GM19467 (cell line): ENCODE measurements around the gene DENND2A.
"Not testable (repeated sequence)": the region's sequence is repeated elsewhere in the genome, so short reads cannot be mapped to it uniquely, and the experiment has no call there.

ENCODE experiments used
- ATAC-seq: cut with Tn5 transposase; IDR thresholded peaks from one replicate; pipeline ENCODE4 v1.9.1; 2021; ENCODE audit warnings: mild to moderate bottlenecking, moderate library complexity; ENCODE audit not compliant: unreplicated experiment

DENND2A gene

GRCh38 chr7:140517546-140518369 lies 122.9 kb downstream of the DENND2A start:
- ATAC-seq, result no peak

DNA sequence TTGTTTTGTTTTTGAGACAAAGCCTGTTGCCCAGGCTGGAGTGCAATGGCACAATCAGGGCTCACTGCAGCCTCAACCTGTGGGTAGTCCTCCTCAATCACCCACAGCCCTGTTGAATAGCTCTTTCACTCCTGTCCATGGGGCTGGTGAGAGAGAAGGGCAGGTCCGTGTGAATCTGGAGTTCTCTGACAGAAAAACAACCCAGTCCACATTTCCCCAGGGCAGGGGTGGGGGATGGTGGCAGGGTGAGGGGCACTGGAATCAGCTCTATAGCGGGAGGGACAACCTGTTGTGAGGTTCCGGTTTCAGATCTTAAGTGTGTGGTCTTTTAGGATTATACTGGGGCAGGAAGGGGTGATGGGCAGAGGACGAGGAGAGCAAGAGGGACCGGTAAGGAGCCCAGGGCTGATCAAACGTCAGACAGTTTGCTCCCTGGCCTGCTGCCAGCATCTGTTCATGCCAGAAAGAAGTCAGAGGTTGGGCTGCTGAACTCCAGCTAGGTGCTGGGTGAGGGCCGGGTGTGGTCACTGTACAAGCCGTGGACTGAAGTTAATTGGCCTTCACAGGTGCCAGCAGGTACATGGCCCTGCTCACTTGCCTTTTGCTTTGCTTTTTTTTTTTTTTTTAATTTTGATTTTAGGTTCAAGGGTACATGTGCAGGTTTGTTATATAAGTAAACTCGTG lies 128.2 kb downstream of the DENND2A start:
- ATAC-seq, result no peak

- ATAC-seq, result no peak
Observed at GRCh38 chr7:140509789-140510188, 130.8 kb downstream of the DENND2A start.

- ATAC-seq, result not testable (repeated sequence)
Observed at GRCh38 chr7:140507556-140507955, 133.1 kb downstream of the DENND2A start.

DNA sequence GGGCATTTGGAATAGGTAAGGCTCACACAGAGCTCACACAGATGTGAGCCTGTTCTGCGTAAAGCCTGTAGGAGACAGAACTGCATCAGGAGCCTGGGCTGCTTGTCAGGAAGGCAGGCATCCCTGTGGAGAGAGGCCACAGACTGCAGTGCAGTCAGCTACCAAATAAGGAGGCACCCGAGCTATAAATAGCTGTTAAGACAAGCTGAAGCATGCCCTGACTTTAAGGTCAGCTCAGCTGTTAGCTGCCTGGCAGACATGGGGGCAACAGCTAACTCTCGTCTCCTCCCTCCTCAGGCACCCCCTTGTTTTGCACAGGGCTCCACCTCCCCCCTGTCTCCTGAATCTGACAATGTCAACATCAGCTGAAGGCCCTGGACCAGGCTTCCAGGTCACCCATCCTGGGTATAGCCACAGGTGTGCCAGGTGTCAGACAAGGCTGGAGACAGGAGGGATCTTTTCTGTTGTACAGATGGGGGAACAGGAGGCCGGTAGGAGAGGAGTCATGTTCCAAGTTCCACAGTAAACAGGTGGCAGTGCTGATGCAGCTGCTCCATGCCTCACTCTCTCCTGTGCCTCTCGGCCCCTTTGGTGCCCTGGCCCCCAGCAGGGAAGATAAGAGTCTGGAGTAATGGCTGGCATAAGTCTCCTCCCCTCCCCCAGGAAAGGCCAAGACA lies 133.7 kb downstream of the DENND2A start:
- no peak for ATAC-seq

DNA sequence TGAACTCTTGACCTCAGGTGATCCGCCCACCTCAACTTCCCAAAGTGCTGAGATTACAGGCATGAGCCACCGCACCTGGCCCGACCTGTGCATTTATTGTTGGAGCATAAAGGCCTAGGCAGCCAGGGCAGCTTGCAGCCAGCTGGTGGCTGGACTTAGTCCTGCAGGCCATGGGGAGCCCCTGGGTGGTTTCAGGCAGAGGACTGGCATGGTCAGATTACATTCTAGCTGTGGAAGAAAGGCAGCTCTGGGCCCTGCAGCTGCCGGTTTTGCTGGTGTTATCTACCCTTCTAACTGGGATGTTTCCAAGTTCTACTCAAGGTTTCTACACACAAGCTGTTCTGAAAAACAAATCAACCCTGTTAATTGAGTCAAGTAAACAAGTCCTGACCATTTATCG lies 138.6 kb downstream of the DENND2A start:
- ATAC-seq, result no peak

DNA sequence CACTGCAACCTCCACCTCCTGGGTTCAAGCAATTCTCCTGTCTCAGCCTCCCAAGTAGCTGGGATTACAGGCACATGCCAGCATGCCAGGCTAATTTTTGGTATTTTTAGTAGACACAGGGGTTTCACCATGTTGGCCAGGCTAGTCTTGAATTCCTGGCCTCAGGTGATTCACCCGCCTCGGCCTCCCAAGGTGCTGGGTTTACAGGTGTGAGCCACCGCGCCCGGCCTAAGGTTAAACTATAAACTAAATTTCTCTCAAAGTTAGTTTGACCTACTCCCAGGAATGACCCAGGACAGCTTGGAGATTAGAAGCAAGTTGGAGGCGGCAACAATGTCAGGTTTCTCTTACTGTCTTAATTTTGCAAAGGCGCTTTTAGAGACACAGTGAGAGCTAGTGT lies 142.8 kb downstream of the DENND2A start:
- ATAC-seq, result not testable (repeated sequence)

DNA sequence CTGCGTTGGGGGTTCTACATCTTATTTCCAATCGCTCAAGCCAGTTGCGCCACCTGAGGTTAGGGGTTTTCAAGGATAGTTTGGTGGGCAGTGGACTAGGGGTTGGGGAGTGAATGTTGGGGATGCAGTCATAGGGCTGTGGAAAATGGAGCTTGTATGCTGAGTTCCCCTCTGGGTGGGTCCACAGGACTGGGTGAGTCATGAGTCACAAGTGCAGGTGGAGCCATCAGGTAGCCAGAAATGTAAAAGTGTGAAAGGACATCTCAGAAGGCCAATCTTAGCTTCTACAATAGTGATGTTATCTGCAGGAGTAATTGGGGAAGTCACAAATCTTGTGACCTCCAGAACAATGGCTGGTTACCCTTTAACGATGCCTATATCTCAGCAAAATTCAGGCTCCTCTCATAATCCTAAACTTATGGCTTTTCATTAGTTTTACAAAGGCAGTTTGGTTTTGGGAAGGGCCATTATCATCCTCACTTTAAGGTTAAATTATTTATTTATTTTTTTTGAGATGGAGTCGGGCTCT lies 143.3 kb downstream of the DENND2A start:
- ATAC-seq, result no peak

DNA sequence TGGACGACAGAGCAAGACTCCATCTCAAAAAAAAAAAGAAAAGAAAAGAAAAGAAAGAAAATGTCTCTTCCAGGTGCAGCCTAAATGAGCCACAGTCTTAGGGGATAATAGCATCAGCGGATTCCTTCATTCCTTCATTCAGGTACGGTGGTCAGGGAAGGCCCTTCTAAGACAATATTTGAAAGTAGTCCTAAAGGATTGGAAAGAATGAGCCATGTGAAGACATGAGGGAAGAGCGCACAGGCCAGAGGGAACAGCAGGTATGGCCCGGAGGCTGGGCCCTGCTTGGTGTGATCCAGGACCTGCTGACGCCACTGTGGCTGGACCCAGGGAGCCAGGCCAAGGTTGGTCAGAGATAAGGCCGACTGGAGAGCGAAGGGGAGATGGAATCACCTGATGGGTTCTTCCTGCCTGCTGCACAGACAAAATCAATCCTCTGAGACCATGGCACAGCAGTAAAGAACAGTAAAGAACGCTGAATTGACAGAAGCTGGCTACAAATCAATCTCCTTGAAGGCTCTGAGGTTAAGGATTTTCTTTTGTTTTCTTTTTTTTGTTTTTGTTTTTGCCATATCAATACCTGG lies 145.0 kb downstream of the DENND2A start:
- ATAC-seq, result no peak

GRCh38 chr7:140494867-140495266 lies 145.7 kb downstream of the DENND2A start:
- no peak for ATAC-seq

- ATAC-seq, result no peak
Observed at GRCh38 chr7:140489026-140489359, 151.6 kb downstream of the DENND2A start.

DNA sequence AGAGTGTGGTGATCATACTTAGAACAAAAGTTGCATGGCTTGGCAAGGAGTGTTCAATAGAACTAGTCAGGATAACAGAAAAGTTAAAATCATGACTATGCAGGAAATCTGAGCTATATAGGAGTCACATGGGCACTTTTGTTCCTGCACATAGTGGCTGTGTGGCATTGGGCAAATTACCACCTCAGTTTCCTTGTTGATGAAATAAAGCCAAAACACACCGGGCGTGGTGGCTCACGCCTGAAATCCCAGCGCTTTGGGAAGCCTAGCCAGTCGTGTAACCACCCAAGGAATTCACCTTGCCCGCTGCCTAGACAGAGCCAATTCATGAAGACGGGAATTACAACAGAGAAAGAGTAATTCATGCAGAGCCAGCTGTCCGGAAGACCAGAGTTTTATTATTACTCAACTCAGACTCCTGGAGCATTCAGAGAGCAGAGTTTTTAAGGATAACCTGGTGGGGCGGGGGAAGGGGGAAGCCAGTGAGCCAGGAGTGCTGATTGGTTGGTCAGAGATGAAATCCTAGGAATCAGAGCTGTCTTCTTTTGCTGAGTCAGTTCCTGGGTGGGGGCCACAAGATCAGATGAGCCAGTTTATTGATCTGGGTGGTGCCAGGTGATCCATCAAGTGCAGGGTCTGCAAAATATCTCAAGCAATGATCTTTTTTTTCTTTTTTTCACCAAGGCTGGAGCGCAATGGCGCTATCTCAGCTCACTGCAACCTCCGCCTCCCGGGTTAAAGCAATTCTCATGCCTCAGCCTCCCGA lies 154.9 kb downstream of the DENND2A start:
- ATAC-seq, result no peak

DNA sequence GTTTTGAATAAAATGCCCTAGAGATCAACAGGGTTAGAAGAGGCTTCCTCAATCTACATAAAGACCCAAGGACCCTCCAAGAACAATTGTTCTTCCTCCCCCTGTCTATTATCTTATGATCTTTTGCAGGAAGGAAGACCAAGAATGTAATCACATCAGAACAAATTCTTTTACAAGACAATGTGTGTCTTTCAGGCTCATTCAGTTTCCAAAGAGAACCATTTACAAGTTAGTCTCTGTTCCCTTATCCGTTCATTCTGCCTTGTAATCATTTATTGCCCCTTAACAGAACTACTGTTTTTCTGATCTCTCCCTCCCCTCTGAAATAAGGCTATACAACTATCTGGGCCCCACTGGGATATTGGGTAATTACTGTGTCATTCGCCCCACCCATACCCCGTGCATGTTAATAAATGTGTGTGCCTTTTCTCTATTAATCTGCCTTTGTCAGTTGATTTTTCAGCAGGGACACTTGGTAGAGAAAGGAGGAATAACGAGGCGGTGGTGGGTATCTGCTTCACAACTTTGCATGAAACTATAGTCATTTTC lies 155.6 kb downstream of the DENND2A start:
- ATAC-seq, result no peak

- no peak for ATAC-seq
Observed at GRCh38 chr7:140484479-140484878, 156.1 kb downstream of the DENND2A start.

DNA sequence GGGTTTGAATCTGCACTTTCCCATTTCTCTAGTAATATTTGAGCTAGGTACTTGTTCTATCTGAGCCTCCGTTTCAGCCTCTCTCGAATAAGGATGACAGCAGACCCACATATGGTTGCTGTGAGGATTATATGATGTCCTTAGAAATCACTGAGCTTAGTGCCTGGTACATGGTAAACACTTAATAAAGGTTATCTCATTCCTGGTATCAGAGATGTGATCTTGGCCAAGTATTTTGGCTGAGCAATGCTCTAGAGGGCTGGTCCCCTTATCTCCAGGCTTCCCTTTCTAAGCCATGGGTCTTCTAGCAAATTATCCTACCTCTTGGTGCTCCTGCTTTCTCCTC lies 160.9 kb downstream of the DENND2A start:
- ATAC-seq, result no peak

DNA sequence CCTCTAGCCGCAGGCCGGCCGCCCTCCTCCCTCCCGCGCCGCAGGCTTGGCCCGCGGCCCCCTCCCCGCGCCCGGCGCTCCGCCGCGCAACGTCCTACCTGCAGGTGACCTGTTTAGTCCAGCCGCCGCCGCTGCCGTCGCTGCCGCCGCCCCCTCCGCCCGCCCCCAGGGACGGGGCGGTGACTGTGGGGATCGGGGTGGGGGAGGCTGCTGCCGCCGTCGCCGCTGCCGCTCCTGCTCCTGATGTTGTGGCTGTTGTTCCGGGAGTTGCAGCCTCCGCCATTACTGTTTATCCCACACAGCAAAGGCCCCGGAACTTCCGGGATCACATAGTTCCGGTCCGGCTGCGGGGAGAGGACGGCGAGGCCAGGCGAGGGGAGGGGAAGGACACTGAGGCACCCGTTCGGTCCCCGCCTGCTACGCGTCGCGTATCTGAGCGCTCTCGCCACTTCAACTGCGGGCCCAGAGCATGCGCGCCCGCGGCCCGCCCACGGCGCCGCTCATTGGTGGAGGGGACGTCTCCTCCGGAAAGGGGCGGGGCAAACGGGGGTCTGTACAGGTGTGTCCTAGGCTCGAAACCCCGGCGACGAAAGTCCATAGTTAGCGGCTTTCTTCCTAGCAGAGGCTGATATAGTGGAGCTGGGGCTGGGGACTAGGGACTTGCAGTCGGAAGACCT lies 161.4 kb downstream of the DENND2A start, which contains the start of gene MKRN1:
Gene MKRN1 (minus strand): TSS at position 444 of the 677 bp plus-strand sequence. CDS start 161 bp downstream, at position 283.
- ATAC-seq, result peak; percentile 95

DNA sequence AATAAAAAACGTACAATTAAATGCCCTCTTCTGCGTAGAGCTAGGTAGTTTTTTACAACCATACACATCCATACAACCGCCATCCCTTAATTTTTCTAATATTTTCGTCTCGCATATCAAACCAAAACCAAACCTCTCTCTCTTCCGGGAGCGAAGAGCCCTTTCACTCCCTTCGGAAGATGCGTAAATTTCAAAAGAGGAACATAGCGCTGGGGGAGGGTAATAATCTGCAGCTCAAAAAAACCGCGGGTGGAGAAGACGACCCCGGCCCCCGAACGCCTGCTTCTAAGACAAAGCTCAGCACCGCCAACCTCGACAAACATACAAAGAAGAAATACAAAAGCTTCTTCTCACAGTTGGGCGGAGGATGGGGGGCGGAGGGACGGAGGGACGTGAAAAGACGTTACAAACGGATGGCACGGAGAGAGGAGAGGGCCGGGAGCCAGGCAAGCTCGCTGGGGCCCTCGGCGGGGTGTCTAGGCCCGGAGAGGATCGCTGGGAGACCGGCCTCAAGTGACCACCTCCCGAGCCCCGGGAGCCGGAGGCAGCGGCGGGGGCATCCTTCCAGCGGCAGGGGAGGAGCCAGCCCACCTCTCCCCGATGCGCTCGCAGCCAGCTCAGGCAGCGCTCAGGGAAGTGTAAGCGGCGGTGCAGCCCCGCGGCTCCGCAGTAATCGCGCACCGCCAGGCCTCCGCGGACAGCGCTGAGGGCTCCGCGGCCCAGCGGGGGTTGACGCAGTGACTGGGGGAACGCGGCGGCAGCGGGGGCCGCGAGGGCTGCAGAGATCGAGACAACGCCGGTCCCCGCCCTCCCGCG lies 162.2 kb downstream of the DENND2A start:
- ATAC-seq, result peak; percentile 14

GRCh38 chr7:140476698-140477261 lies 163.8 kb downstream of the DENND2A start:
- ATAC-seq, result no peak
